Measurements from ENCODE around the gene SLC38A8. TPM values are rescaled to one million over a fixed set of nuclear protein-coding genes. Genes with fewer than 3 reads are reported as not detected.

SLC38A8 gene
- total and polyA plus RNA-seq, 2 donors (not counting 1 experiment from before 2014, with no cell fraction given) = not detected

GRCh38 chr16:84058664-84059063 lies 16.1 kb upstream of the SLC38A8 start:
- no peak overlapping the region for H2AFZ ChIP-seq (ENCODE audit: insufficient read depth, low read depth, low read length, poor library complexity, severe bottlenecking)
- H4K20me1 ChIP-seq (ENCODE audit: control insufficient read depth, insufficient read depth, low read length, poor library complexity, severe bottlenecking) = no peaks in the 10 kb centered on the region
- WGBS (ENCODE audit: insufficient coverage) = 95% methylated on average over 11 of the region's 11 CpGs
- Mint-ChIP-seq H3K27ac (no peak overlapping the region), H3K4me1 (no peaks in the 10 kb centered on the region), H3K4me3 (no peak overlapping the region), H3K27me3 (no peaks in the 10 kb centered on the region), H3K9me3 (ENCODE audit: insufficient read depth) (no peaks in the 10 kb centered on the region)
- CTCF ChIA-PET = interaction anchor here (1.5 kb wide), 1 partner anchor 26 kb away, joined by 3 read pairs; no protein-coding TSS in a partner anchor
- no peaks in the 10 kb centered on the region for H3K4me1 ChIP-seq (ENCODE audit: control insufficient read depth in 2 of 2, insufficient read depth in 2 of 2, low read length in 2 of 2)
- peaks cover 12 to 92% of the 10 kb centered on the region in 2 experiments for H3K36me3 ChIP-seq (replicated peaks in 1 of 2; ENCODE audit: control extremely low read depth in 1 of 2, control insufficient read depth in 1 of 2, extremely low read depth in 1 of 2, insufficient read depth in 2 of 2, low read length in 1 of 2)
- no peak overlapping the region for H3K4me2 ChIP-seq (replicated peaks; ENCODE audit: low read depth, low read length, poor library complexity, severe bottlenecking)
- H3K9me3 ChIP-seq (ENCODE audit: control extremely low read depth in 1 of 3, control insufficient read depth in 2 of 3, insufficient read depth in 1 of 3, low read length in 2 of 3) = no peaks in the 10 kb centered on the region
- ATAC-seq (ENCODE audit: low read depth) (no peak), DNase-seq (no peak)
- no peak overlapping the region for H3K9ac ChIP-seq (ENCODE audit: low read length)
- no peaks in the 10 kb centered on the region for H3K79me2 ChIP-seq (ENCODE audit: control insufficient read depth, insufficient read depth, low read length)
- H3K27ac ChIP-seq (ENCODE audit: low read length in 2 of 2) = no peak overlapping the region
- intact Hi-C loops (cut with micrococcal nuclease) = no loop called here
- TF ChIP-seq EZH2 (IDR thresholded peaks at IDR 0.05; ENCODE audit: borderline replicate concordance, insufficient read depth, low read depth, low read length, poor library complexity, severe bottlenecking) (no peak), CTCF (IDR thresholded peaks at IDR 0.05) (no peak)
- no peaks in the 10 kb centered on the region for H3K27me3 ChIP-seq (replicated peaks in 1 of 4; ENCODE audit: control extremely low read depth in 1 of 4, control insufficient read depth in 3 of 4, insufficient read depth in 4 of 4, low read length in 3 of 4)
- no peak overlapping the region for H3K4me3 ChIP-seq (ENCODE audit: control extremely low read depth in 1 of 5, extremely low read depth in 1 of 5, insufficient read depth in 1 of 5, low read depth in 2 of 5, low read length in 4 of 5)
- POLR2A ChIA-PET = no interaction called here

GRCh38 chr16:84058211-84058610 lies 15.6 kb upstream of the SLC38A8 start:
- Histone ChIP-seq H3K9ac (ENCODE audit: low read length) (no peak overlapping the region), H3K4me1 (ENCODE audit: control insufficient read depth in 2 of 2, insufficient read depth in 2 of 2, low read length in 2 of 2) (no peaks in the 10 kb centered on the region), H3K4me2 (replicated peaks; ENCODE audit: low read depth, low read length, poor library complexity, severe bottlenecking) (no peak overlapping the region), H2AFZ (ENCODE audit: insufficient read depth, low read depth, low read length, poor library complexity, severe bottlenecking) (no peak overlapping the region), H3K27ac (ENCODE audit: low read length in 2 of 2) (no peak overlapping the region), H4K20me1 (ENCODE audit: control insufficient read depth, insufficient read depth, low read length, poor library complexity, severe bottlenecking) (no peaks in the 10 kb centered on the region), H3K9me3 (ENCODE audit: control extremely low read depth in 1 of 3, control insufficient read depth in 2 of 3, insufficient read depth in 1 of 3, low read length in 2 of 3) (no peaks in the 10 kb centered on the region), H3K27me3 (replicated peaks in 1 of 4; ENCODE audit: control extremely low read depth in 1 of 4, control insufficient read depth in 3 of 4, insufficient read depth in 4 of 4, low read length in 3 of 4) (no peaks in the 10 kb centered on the region), H3K79me2 (ENCODE audit: control insufficient read depth, insufficient read depth, low read length) (no peaks in the 10 kb centered on the region), H3K4me3 (ENCODE audit: control extremely low read depth in 1 of 5, extremely low read depth in 1 of 5, insufficient read depth in 1 of 5, low read depth in 2 of 5, low read length in 4 of 5) (no peak overlapping the region), H3K36me3 (replicated peaks in 1 of 2; ENCODE audit: control extremely low read depth in 1 of 2, control insufficient read depth in 1 of 2, extremely low read depth in 1 of 2, insufficient read depth in 2 of 2, low read length in 1 of 2) (peaks cover 12 to 96% of the 10 kb centered on the region in 2 experiments)
- Mint-ChIP-seq H3K27ac (no peak overlapping the region), H3K4me3 (no peak overlapping the region), H3K4me1 (no peaks in the 10 kb centered on the region), H3K27me3 (no peaks in the 10 kb centered on the region), H3K9me3 (ENCODE audit: insufficient read depth) (no peaks in the 10 kb centered on the region)
- TF ChIP-seq CTCF (IDR thresholded peaks at IDR 0.05) = no peak
- no peak for TF ChIP-seq EZH2 (IDR thresholded peaks at IDR 0.05; ENCODE audit: borderline replicate concordance, insufficient read depth, low read depth, low read length, poor library complexity, severe bottlenecking)
- POLR2A ChIA-PET = no interaction called here
- ATAC-seq (ENCODE audit: low read depth) (no peak), DNase-seq (no peak)
- intact Hi-C loops (cut with micrococcal nuclease) = no loop called here
- CTCF ChIA-PET = interaction anchor here (1.5 kb wide), 1 partner anchor 26 kb away, joined by 3 read pairs; no protein-coding TSS in a partner anchor
- WGBS (ENCODE audit: insufficient coverage) = 91% methylated on average over 9 of the region's 15 CpGs
